Fibroblast of lung (primary cell): ENCODE data around the gene MCF2L.

Experiments used
- CTCF ChIP-seq, 2 donors: IDR thresholded peaks in 1 of 2; conservative IDR thresholded peaks in 1 of 2; 1 replicate in 1 of 2; 2 replicates in 1 of 2; pipeline ENCODE4 v1.5.1; 2011 to 2012; ENCODE audit warnings: low read length in 2 of 2, control low read depth in 1 of 2, inconsistent platforms in 1 of 2, low read depth in 1 of 2, mild to moderate bottlenecking in 1 of 2
- EZH2 ChIP-seq: IDR thresholded peaks from 2 replicates; pipeline ENCODE4 v1.5.1; 2012; ENCODE audit warnings: low read length, control low read depth, mild to moderate bottlenecking; ENCODE audit errors: missing control alignments

DNA sequence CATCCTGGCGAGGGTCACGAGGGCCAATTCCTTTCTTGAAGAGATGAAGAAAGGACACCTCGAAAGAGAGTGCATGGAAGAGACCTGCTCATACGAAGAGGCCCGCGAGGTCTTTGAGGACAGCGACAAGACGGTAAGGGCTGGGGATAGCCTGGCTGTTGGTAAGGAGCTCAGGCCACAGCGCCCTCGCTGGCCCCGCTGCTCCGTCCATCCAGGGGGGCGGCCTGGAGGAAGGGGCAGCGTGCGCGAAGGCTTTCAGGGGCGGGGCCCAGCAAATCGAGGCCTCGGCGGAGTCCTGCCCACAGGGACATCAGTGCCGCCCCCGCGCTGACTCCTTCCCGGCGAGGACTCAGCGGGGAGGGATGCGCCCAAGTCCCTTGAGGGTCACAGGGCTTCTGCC lies 160.5 kb downstream of the MCF2L start:
- no peak for TF ChIP-seq CTCF (conservative IDR thresholded peaks at IDR 0.05 in 1 of 2, IDR thresholded peaks at IDR 0.05 in 1 of 2; ENCODE audit: low read depth in 1 of 2, low read length in 2 of 2)
- no peak for TF ChIP-seq EZH2
